Nucleus accumbens (tissue), 56 donors: Measurements from ENCODE around the gene CALML5.

ENCODE experiments used
- DNase-seq, 56 donors: peaks; one replicate each; lab custom pipeline; 2025; lab: John Stamatoyannopoulos, UW

The CALML5 gene

GRCh38 chr10:5449227-5449626 is 50.1 kb downstream of the CALML5 start:
- DNase-seq, result no peak
